GM19351 (cell line): ENCODE measurements around the gene ADGRB2.
A peak's percentile ranks its signal among the peaks of the same experiment; 100 is the strongest.

Source experiments
- ATAC-seq: cut with Tn5 transposase; IDR thresholded peaks from one replicate; pipeline ENCODE4 v1.9.1; 2021; ENCODE audit warnings: mild to moderate bottlenecking, moderate library complexity; ENCODE audit not compliant: unreplicated experiment

ADGRB2 gene

DNA sequence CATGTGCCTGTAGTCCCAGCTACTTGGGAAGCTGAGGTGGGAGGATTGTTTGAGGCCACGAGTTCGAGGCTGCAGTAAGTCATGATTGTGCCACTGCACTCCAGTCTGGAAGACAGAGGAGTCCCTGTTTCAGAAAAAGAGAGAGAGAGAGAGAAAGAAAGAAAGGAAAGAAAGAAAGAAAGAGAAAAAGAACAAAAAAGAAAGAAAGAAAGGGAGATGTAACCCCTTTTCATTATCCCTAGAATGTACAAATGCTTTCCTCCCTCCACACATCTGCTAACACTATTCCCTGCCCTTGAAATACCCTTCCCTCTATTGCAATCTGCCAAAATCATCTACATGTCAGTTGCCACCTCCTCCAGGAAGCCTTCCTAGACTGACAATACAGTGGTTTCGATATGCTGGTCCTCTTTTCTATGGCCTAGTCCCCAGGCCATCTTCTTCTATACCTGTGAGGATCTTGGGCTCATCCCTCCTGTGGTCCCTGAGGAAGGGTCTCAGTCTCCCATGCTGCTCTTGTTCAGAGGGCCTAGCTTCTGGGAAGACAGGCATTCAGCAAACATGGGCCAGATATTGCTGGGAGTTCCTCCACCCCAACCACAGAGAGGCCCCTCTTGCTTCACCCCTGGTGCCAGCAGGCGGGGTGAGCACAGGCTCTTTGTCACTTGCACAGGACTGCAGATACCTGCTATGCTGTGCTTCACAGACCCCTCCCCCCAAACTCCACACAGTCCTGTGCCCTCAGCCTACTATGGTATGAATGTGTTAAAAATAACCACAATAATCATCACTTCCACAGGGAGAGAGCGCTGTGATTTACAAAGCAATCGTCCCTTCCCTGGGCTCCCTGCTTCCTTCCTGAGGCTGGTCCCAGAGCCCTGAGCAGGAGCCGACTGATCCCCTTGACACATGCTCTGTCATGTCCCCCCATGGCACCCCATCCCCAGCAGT is 14.1 kb downstream of the ADGRB2 start:
- no peak for ATAC-seq

DNA sequence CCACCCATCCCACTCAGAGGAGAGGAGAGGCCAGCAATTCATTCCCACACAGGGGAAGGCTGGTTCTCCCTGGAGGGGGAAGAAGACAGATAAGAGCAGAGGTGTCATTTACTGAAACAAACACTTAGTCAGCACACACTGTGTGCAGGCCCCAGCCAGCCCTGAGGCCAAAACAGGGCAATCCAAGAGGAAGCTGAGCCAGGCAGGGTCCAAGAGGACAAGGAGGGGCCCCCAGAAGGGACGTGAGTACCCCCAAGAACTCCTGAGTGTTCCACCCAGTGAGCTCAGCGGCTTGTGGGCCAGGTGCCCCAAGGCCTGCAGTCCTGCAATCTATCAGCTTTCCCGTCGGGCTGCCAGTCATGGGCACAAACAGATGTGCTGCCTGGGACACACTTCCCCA is 15.8 kb downstream of the ADGRB2 start:
- ATAC-seq: no peak

DNA sequence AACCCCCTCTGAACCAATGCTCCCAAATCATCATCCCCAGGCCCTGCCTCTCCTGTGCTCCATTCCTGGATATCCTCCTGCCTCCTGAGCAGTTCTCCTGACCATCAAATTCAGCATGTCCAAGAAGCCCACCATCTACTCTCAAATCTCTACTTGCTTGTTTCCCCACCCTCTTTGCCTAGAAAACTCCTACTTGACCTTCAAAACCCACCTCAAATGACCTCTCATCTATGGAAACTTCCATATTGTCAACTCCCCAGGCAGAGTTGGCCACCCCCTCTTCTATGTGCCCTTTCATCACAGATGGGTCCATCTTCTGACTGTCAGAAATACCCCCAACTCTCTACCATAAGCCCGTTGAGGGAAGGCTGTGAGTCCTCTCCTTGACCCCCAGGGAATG is 16.8 kb downstream of the ADGRB2 start:
- ATAC-seq: no peak

DNA sequence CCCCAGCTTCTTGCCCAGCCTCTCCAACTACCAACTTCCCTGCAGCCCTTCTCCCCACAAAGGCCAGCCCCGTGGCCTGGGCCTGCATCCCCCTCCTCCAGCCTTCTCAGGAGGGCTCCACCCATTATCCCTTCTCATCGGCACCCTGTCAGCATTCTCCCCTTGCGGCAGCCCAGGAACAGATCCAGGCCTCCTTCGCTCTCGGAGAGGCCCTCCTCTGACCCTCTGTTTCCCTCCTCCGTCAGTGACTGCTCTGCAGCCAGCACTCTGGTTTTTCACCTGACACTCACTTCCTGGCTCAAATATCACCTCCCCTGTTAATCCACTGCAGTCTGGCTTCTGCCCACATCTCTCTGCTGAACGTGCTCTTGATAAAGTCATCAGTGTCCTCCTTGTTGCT is 17.5 kb downstream of the ADGRB2 start:
- no peak for ATAC-seq

DNA sequence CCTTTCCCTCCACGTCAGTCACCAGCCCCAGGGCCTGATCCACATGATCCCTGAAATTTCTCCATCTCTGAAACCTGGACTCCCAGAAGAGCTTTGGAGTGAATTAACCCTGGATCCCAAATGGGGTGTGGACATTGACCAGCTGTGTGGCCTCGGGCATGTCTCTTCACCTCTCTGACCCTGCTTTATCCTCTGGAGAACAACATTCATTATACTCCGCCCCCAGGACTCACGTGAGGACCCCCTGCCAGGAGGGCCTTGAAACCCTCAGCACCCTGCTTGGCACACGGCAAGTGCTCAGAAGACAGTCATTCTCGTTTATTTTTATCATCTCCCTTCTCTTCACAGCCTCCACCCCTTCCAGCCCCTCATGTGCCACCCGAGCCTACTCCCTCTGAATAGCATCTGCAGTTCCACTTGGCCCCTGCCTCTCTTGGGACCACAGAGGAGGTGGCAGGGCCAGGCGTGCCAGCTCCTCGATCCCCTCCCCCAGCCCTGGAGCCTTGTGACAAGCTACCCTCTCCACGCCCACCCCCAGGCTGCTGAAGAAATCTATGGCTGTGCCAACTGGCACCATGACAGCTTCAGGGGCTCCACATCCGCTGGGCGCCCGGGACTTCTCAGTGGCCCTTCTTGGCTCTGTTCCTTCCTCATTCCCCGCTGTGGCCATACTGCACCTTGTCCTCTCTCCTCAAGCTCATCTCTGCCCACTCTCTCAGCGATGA is 18.0 kb downstream of the ADGRB2 start:
- ATAC-seq: no peak

DNA sequence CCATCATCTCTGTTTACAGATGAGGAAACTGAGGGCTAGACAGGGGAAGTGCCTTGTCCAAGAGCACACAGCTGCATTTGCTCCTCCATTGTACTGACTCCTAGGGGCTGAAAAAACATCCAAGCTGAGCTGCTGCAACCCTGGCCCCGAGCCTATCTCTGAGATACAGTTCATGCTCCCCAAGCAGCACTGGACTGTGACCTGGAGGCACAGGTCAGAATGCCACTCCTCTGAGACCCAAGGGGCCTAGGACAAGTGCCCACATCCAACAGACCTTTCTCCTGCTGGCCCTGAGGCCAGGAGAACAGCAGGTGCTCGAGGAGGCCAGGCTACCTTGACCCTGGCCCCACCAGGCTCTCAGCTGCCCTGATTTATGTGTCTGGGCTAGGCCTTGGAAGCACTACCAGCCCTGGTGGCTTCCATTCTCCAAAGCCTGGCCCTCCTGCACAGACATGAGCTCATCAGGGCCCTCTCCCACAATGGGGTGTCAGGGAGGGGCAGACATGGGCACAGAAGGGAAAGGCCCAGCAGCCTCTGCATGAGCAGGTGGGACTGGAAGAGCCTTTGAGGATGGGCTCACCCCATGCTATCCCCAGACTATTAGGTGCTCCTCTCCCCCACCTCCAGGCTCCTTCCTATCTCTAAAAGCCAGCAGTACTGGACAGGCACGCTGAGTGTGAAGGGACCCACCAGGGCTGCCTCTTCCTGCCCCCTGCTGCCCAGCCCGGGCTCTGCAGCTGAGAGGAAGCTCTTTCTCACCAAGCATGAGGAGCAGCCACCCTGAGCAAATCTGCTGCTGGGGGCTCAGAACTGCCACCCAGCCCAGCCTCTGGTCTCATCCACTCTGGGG is 18.8 kb downstream of the ADGRB2 start:
- ATAC-seq: no peak

DNA sequence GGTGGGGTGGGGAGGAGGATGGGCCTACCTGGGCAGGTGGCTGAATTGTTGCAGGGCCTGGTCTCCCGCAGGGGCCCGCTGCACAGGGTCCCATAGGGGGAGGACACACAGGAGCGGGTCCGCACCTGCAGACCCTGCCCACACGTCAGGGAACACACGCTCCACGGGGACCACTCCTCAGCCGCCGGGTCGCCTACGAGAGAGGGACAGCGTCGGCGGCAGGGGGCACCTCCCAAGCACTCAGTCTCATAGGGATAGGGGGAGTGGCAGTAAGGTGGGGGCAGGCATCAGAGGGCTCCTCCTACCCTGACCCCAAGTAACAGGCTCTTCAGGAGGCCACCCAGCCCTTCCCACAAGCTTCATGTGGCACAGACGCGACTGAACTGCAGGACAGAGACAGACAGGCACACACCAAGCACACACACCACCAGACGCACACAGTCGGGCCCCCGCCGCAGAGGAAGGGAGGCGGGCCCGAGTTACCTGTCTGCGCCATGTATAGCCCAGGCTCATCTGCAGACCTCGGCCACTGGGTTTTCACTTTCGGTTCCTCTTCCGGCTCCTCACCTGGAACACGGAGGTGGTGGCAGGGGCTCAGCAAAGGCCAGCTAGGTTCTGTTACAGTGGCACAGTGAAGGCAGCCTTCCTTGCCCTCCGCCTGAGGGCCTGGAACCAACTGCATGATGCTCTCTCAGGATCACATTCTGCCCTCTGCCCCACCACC is 19.8 kb downstream of the ADGRB2 start:
- ATAC-seq: peak; percentile 83

DNA sequence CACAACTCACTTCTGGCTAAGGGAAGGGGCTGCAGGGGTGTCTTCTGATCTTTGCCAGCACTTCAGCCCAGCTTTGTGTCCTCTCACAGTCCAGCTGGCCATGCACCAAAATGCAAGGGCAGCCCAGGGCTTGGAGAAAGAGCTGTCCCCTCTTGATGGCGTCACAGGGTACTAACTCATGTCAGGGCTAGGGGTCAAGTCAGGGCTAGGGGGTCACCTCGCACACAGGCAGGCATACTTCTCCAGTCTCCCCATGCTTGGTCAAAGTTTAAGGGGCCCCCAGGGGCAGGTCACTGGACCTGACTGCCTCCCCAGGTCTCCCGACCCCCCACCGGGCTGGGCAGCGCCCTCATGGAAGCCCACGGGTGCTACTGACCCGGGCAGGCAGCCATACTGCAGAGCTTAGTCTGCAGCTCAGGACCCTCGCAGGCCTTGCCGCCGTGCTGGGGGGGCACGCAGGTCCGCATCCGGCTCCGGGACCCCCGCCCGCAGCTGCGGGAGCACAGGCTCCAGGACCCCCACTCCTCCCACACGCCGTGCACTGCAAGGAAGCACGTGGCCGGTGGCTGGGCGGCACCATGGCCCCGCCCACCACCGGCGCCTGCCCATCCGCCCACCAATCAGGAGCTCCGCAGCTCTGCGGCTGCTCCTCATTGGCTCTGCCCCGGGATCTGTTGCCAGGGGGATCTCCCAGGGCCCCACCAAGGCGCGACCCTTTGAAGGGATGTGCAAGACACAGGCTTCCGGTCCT is 21.5 kb downstream of the ADGRB2 start:
- no peak for ATAC-seq

DNA sequence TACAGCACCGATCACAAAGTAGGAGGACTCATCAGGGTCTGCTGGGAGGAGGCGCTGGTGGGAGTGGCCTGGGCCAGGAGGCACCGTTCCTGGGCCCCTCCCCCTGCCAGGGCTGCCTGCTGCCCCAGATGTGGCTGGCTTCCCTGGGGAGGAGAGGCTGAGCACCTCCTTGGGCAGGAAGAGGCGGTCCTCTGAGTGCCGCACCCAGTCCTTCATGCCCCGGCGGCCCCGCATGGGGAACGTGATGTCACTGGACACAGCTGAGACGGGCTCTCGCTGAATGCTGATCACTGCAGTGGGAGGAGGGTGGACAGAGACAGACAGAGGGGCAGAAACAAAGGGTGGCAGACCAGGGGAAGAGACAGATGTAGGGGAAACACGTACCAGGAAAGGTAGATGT is 24.8 kb downstream of the ADGRB2 start:
- ATAC-seq: no peak

DNA sequence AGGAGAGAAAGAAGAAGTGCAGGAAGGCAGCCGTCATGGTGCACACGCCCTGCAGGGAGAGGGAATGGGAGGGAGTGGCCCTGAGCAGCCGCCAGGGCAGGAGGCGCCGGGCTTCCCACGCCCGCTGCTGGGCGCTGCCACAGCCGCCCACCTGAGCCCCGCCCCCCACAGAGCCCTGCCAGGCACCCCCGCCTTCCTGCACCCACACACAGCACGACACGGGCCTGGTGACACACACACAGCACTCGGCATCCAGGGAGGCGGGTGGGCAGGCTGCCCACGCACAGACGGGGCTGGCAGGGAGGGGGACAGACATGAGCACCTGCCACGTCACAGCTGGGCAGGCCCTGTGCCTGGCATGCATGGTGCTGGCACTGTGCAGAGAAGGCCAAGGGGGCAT is 27.5 kb downstream of the ADGRB2 start:
- no peak for ATAC-seq

DNA sequence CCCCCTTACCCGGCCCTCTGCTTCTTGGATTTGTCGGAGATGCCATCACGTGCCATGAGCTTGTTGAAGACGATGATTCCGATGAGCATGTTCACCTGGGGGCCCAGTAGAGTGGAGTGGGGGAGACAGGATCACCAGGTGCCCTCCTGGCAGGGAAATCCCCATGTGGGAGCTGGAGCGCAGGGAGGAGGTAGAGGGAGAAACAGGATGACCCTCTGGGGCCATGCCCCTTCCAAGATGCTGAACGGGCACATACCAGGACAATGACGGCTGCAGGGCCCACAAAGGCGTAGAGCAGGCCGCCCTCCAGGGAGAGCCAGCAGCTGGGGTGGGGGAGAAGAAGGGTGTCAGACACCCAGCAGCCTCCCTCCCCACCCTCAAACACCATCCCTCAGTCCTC is 28.6 kb downstream of the ADGRB2 start:
- ATAC-seq: no peak

DNA sequence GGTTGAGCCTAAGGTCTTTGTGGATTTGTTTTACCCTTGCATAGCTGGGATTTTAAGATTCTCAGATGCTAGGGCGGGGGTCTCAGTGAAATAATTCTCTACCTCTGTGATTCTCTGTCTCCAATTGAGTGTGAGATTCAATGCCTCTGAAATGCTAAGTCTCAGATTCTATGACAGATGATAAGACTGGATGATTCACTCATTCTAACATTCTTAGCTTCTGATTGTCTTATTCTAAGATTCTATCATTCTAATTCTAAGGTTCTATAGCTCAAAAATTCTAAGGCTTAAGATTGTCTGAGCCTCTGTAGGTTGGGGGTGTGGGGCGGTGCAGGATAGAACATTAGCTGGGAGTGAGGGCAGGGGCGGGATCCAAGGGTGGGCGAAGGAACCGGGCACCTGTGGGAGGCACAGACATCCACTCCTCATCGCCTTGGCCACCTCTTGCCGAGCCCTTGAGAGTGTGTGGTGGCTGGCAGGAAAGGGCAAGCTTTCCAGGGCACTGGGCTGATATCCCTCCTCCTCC is 29.5 kb downstream of the ADGRB2 start:
- no peak for ATAC-seq

DNA sequence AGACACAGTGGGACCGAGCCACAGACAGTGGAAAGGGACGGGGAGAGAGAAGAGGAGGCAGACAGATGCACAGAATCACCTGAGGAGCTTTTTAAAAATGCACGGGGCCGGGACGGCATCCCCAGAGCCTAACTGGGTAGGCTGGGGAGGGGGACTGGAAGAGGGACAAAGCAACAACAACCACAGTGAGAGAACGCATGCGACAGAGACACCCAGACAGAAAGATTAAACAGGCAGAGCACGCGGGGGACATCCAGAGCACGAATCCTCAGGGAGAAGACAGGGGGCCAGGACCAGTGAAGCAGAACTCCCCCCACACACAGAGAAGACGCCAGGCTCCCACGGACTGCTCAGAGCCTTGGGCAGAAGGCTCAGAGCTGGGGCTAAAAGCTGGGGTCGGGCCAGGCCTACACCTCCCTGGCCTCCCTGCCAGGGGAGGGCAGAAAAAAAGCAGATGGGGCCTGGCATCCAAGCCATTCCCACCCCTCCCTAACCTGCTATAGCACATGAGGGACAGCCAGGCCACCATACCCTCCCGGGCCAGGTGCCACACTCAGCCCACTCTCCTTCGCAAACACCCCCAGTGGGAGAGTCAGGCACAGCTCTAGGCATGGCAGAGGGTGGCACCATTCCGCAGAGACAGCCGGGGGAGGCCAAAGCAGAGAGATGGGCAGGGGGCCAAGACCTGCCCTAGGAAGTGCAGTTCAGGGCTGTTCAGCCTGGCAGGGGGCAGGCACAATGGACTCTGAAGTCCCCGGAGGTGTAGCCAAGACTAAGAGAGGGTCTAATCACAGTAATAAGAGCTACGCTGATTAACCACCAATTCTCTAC is 30.5 kb downstream of the ADGRB2 start:
- ATAC-seq: no peak

DNA sequence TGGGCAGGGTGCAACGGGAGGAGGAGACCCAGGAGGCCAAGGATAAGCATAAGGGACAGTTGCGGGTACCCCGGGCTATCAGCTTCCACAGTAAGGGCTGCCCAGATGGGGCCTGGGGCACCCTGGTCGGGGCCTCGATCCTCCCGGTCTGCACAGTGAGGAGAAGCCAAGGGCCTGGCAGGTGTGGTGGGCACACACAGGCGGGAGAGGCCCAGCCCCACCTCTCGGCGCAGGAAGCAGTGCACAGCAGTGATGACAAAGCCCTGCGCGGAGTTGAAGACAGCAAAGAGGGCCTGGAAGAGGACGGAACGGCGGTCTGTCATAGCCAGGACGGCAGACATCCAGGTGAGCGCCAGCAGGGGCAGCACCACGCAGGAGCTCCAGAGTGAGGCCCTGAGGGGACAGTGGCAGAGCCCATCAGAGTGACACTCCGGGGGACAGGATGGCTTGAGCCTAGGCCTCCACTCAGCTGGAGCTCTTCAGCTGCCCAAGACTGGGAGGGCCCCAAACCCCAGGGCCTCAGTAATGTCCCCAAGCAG is 31.3 kb downstream of the ADGRB2 start:
- no peak for ATAC-seq

DNA sequence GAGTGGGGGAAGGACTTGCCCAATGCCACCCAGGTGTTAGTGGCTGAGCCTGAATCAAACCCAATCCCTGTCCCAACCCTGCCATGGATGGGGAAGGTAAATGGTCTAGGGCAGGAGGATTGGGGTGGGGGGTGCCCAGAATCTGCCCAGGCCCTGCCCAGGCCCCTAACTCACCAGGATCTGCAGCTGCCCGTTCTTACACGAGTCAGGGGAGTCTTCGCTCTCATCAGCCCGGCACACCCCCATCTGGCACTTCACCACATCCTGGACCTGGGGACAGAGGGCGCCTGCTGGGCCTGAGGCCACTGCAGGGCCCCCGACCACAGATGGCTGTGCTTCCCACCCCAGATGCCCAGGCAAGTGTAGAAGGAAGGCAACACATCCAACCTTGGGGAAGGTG is 31.8 kb downstream of the ADGRB2 start:
- no peak for ATAC-seq

DNA sequence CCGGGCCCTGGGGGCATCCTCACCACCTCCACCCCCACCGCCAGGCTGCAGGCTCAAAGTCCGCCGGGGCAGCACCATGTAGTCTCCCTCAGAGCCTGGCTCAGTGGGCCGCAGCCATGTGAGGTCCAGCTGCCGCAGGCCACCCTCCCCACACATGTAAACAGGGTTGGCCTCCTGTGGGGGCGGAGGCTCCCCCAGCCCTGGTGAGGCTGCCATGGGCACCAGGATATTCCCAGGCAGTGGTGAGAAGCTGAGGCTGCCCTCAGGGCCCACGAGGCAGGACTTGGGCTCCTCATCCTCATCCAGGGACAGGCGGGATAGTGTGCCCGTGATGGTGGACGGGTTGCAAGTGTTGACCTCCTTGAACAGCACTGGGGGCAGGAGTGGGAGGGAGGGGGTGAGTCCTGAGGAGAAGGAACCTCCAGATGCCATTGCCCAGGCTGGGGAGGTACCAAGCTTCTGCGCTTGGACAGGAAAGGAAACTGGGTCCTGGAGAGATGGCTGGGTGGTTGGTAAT is 33.0 kb downstream of the ADGRB2 start:
- no peak for ATAC-seq

DNA sequence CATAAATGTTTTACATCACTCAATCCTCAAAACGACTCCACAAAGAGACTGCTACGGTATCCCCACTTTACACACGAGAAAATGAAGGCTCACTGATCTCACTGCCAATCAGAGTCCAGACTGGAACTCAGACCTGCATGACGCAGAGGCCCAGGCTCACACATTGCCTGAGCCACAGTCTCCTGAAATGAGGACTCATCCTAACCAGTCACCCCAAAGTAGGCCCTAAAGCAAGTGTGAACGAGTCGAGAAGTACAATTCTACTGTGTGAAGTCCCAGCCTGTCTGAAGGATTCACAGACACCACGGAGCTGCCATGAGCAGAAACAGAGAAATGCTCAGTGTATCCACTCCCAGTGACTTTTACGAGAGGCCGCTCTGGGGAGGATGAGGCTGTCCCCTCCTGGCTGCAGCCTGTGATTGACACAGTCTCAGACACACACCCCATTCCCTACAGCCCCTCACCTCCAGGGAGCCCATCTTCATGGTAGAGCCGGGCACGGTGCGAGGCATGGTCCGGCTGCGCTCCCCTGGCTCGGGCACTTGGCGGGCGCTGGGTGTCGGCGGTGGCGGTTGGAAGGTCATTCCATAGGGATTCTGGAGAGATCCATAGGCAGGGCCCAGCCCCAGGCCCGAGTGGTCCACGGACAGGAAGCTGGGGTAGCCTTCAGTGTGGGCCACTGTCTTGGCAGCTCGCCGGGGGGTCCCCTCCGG is 33.6 kb downstream of the ADGRB2 start:
- ATAC-seq: no peak

DNA sequence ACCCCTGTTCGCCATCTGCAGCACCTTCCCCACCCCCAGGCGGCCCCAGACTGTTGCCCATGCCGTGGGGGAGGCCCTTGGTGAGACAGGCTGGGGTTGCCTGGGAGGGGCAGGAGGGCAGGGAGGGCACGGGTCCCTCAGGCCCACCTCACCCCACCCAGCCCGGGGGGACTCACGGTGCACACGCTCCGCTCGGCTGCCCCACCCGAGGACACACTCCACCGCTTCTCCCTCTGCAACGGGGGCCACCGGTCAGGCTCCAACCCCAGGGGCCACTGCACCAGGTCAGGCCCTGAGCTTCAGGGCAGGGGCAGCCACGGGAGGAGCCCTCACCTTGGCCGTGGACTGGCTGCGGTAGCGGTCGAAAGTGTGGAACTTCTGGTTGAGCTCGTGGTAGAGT is 36.3 kb downstream of the ADGRB2 start:
- no peak for ATAC-seq
